Embryonic facial prominence (tissue), 1 donor: ENCODE data around the gene ARSJ.

Experiments used
- DNase-seq: peaks from one replicate; pipeline ENCODE4 v3.0.0-alpha.2; 2016; ENCODE audit errors: extremely low spot score

ARSJ gene

DNA sequence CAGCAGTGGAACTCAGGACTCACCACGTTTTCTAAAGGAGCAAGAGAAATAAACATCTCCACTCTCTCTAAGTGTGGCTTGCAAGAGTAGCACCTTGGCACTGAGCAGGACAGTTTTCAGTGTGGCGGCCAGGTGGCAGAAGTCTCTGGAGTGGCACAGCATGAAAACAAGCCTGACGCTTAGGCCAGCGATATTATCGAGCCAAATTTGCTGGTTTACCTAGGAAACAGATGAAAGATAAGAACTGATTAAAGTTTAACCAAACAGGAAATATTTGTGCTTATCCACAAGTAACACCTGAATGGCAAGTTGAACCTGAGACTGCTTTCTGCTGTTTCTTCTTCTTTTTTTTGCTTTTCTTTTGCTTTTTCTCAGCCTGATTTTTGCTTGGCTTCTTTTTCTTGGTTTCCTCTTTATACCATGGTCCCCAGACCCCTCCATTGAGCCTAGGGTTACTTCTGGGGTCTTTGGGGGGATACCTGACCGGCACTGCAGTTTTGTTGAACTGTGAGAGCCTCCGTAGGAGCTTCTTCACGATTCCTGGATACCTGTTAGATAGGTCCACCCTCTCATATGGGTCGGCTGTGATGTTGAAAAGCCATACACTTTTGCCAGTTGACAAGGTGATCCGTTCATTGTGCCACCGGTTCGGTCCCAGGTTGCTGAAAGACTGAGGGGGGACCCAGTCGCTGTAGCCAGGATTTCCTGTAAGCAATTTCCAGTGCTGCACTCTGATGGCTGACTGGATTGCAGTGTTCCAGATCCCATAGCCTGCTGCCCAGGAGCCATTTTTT lies 77.3 kb downstream of the ARSJ start:
- DNase-seq: no peak

GRCh38 chr4:113899271-113900070 lies 80.0 kb downstream of the ARSJ start:
- DNase-seq: no peak

GRCh38 chr4:113893546-113893945 lies 85.9 kb downstream of the ARSJ start:
- no peak for DNase-seq

DNA sequence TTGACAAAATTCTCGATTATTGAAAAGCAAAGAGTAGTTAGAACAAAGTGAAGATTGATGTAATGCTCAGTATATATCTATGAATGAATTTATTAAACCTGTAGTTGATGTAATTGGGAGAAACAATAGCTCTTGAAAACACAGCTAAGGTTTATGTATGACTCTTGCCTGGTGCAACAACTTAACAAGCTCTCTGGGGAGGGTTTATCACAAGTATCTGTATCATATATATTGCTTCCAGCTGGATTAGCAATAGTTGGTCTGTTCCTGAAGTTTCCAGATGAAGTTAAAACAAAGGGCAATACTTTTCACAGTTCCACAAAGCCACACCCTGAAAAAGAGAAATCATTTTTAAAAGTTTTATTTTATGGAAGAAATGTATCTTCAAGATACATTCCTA lies 91.4 kb downstream of the ARSJ start:
- DNase-seq: no peak

DNA sequence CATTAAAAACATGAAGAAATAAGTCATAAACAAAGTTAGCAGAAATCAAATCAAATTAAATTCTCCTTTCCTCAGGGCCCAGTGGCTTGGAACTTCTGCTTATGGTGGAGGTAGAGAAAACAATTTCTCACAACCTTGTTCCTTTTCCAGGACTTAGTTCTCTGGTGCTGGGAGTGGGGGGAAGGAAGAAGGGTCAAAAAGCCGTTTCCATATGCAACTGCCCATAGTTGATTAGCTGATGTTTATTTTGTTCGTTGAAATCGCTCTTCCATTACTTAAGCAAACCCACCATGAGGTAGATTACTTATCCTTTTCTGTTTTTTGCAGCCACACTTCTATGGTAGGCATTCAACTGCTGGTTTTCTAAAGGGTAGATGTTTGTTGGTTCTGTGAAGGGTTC lies 94.2 kb downstream of the ARSJ start:
- DNase-seq: no peak

GRCh38 chr4:113884655-113885054 lies 94.8 kb downstream of the ARSJ start:
- DNase-seq: no peak

- DNase-seq: no peak
Observed at GRCh38 chr4:113882668-113883067, 96.8 kb downstream of the ARSJ start.

- no peak for DNase-seq
Observed at GRCh38 chr4:113881256-113881655, 98.2 kb downstream of the ARSJ start.

DNA sequence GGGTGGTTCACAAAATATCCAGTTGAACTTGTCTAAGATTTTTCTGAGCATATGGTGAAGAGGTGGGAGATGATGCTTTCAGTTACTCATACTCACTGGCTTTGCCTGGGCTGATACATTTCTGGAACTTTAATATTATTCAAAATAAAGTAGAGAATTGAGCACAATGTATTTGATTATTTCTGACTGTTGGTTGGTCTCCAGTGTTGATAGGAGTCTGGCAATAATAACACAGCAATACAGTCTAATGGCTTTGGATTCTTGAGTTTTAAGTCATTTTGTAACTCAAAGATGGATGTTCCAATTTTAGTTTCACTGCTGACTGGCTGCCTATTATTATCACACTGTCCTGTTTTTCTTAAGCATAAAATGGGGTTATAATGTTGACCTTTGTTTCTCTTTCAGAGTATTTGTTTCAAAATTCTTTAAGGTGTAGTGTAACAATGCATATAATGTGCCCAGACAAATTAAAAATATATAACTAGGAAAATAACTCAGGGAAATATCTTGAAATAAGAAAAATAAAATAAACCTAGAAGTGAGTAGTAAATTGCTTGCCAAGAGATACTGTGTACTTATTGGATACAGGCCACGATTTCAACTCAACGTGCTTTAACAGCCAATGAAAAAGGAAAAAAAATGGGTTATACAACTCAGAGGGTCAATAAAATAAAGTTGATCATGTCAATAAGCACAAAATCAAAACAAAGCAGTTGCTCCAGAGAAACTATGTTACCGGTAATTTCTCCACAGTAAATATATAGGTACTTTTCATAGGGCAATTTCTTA lies 99.0 kb downstream of the ARSJ start:
- no peak for DNase-seq

DNA sequence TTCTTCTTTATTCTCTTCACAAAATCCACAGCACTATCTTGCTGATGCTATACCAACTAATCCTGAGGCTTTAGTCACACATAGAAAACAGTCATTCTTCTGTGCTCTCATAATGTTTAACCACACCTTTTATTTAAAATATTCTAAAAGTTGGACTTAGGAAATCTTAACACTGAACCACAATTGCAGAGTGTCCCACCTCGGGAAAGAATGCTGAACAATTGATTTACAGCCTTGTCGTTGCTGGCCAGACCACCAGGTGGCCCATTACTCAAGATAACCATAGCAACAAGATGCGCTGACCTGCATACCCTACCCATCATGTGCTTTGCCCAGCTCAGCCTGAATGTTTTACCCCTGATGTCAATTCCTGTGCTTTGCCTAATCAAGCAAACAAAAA lies 100.8 kb downstream of the ARSJ start:
- no peak for DNase-seq

- no peak for DNase-seq
Observed at GRCh38 chr4:113874480-113874879, 105.0 kb downstream of the ARSJ start.

GRCh38 chr4:113873508-113873907 lies 105.9 kb downstream of the ARSJ start:
- DNase-seq: no peak

- DNase-seq: no peak
Observed at GRCh38 chr4:113872426-113873260, 106.8 kb downstream of the ARSJ start.

- DNase-seq: no peak
Observed at GRCh38 chr4:113871080-113871479, 108.4 kb downstream of the ARSJ start.

- no peak for DNase-seq
Observed at GRCh38 chr4:113869743-113870375, 109.6 kb downstream of the ARSJ start.

GRCh38 chr4:113866611-113867010 lies 112.8 kb downstream of the ARSJ start:
- DNase-seq: no peak

DNA sequence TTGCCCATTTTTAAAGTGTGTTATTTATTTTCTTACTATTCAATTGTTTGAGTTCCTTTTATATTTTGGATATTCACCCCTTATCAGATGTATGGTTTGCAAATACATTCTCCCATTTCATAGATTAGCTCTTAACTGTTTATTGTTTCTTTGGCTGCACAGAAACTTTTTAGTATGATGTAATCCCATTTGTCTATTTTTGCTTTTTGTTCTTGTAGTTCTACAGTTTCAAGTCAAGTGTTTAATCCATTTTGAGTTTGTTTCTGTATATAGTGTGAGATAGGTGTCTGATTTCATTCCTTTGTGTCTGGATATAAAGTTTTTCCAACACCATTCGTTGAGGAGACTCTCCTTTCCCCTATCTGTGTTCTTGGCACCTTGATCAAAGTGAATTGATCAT lies 120.5 kb downstream of the ARSJ start:
- no peak for DNase-seq

DNA sequence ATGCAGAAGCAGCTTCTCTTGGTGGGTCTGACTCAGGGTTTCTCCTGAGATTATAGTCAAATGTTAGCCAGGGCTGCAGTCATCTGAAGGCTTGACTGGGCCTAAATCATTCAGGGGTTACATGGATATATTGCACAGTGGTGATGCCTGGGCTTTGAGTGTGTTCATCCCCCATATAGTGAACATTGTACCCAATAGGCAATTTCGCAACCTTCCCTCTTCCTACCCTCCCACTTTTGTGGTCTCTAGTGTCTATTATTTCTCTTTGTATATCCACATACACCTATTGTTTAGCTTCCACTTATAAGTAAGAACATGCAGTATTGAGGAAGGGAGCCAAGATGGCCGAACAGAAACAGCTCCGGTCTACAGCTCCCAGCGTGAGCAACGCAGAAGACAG lies 127.6 kb downstream of the ARSJ start:
- no peak for DNase-seq
